HepG2 (cell line): ENCODE data around the gene UBE2R2. TPM values are rescaled to one million over a fixed set of nuclear protein-coding genes. Genes with fewer than 3 reads are reported as not detected.

Experiments
- ATAC-seq: fragments of 200-7000 bp; cut with Tn5 transposase; 3 replicates; pipeline ENCODE4 v1.9.1; 2020; ENCODE audit warnings: mild to moderate bottlenecking, moderate library complexity
- BruUV-seq: library from RNA; stranded (reverse); fragments of 400-500 nt; replicated peaks from 2 replicates; lab custom pipeline; 2021; lab: Mats Ljungman, UMichigan
- CTCF ChIA-PET: fragments of 300-600 bp; formaldehyde crosslinking; extraction: SDS; loops from one replicate; lab custom pipeline; 2021; ENCODE audit warnings: low total read pairs, inconsistent platforms, low intra/inter-chr PET ratio; lab: Yijun Ruan, JAX
- POLR2A ChIA-PET: fragments of 350-600 bp; sonication (Branson Sonifier 250); formaldehyde crosslinking; loops from one replicate; lab custom pipeline; 2020; ENCODE audit warnings: antibody characterized with exemption, inconsistent platforms; lab: Yijun Ruan, JAX
- DNase-seq: peaks from one replicate; pipeline ENCODE4 v3.0.0-alpha.2; 2015; ENCODE audit warnings: low spot score
- FAIRE-seq: peaks from 3 replicates; lab custom pipeline; 2011; peaks lifted over from hg19 to GRCh38; lab: Jason Lieb, UNC
- H2AFZ ChIP-seq: one replicate; pipeline ENCODE4 v1.6.1; 2011; ENCODE audit warnings: low read length, inconsistent platforms
- H3K27ac ChIP-seq: fragments of 300-600 bp; 3 replicates; pipeline ENCODE4 v1.8.0; 2011; ENCODE audit warnings: mixed run types, mild to moderate bottlenecking, mixed read lengths, low read length, inconsistent platforms; ENCODE audit not compliant: insufficient read depth; ENCODE audit errors: extremely low read length
- H3K27me3 ChIP-seq, 2 experiments: fragments of 200-600 bp in 1 of 2; 2 replicates in 1 of 2; 3 replicates in 1 of 2; pipeline versions ENCODE4 v1.6.0 to v1.8.0; 2011; ENCODE audit warnings: low read length in 2 of 2, mild to moderate bottlenecking in 2 of 2, moderate library complexity in 2 of 2, inconsistent platforms in 1 of 2; ENCODE audit not compliant: insufficient read depth in 2 of 2, control insufficient read depth in 1 of 2
- H3K36me3 ChIP-seq, 2 experiments: fragments of 200-600 bp in 1 of 2; replicated peaks in 1 of 2; 2 replicates in 1 of 2; 3 replicates in 1 of 2; pipeline versions ENCODE4 v1.5.1 to v1.8.0; 2011; ENCODE audit warnings: low read length in 2 of 2, inconsistent platforms in 1 of 2; ENCODE audit not compliant: insufficient read depth in 2 of 2, control insufficient read depth in 1 of 2
- H3K4me1 ChIP-seq: 2 replicates; pipeline ENCODE4 v1.5.1; 2012; ENCODE audit warnings: low read length, inconsistent platforms; ENCODE audit not compliant: insufficient read depth
- H3K4me2 ChIP-seq: 2 replicates; pipeline ENCODE4 v1.6.0; 2011; ENCODE audit warnings: low read depth, low read length, inconsistent platforms
- H3K4me3 ChIP-seq, 3 experiments: fragments of 200-600 bp in 1 of 3; sonication (generic), shearing (Covaris generic) in 1 of 3; replicated peaks in 1 of 3; 2 replicates each; pipeline ENCODE4 v1.5.1; 2011 to 2016; ENCODE audit warnings: low read length in 3 of 3, inconsistent platforms in 2 of 3, low read depth in 2 of 3, mild to moderate bottlenecking in 2 of 3, control low read depth in 1 of 3, mixed read lengths in 1 of 3; ENCODE audit not compliant: insufficient read depth in 1 of 3
- H3K79me2 ChIP-seq: one replicate; pipeline ENCODE4 v1.6.1; 2011; ENCODE audit warnings: low read length, inconsistent platforms; ENCODE audit not compliant: insufficient read depth
- H3K9ac ChIP-seq: 2 replicates; pipeline ENCODE4 v1.6.0; 2011; ENCODE audit warnings: mild to moderate bottlenecking, low read depth, low read length, inconsistent platforms; ENCODE audit not compliant: insufficient read depth
- H3K9me3 ChIP-seq: 2 replicates; pipeline ENCODE4 v1.5.1; 2012; ENCODE audit warnings: mild to moderate bottlenecking, low read length
- H4K20me1 ChIP-seq: 2 replicates; pipeline ENCODE4 v1.6.0; 2011; ENCODE audit warnings: inconsistent platforms, mild to moderate bottlenecking, low read length, moderate library complexity; ENCODE audit not compliant: insufficient read depth
- FOXK2 ChIP-seq: fragments of 450-650 bp; IDR thresholded peaks from 2 replicates; pipeline ENCODE4 v1.6.1; 2016
- HNF4A ChIP-seq: sonication (generic); formaldehyde crosslinking; IDR thresholded peaks from 2 replicates; pipeline ENCODE4 v1.4.0; 2020; ENCODE audit warnings: missing genetic modification reagents
- RFX1 ChIP-seq: fragments of 450-650 bp; IDR thresholded peaks from 2 replicates; pipeline ENCODE4 v1.6.1; 2017
- SAFB2 ChIP-seq: sonication (generic); formaldehyde crosslinking; IDR thresholded peaks from 2 replicates; pipeline ENCODE4 v1.5.1; 2020; ENCODE audit warnings: missing genetic modification reagents, low read depth, mild to moderate bottlenecking, borderline replicate concordance
- ZEB1 ChIP-seq: IDR thresholded peaks from 2 replicates; pipeline ENCODE4 v1.6.1; 2012; ENCODE audit warnings: mild to moderate bottlenecking, low read depth, inconsistent platforms; ENCODE audit not compliant: insufficient replicate concordance
- ZFP1 ChIP-seq: IDR thresholded peaks from 2 replicates; pipeline ENCODE4 v1.6.1; 2016
- ZNF180 ChIP-seq: sonication (generic); formaldehyde crosslinking; IDR thresholded peaks from 2 replicates; pipeline ENCODE4 v1.4.0; 2020; ENCODE audit warnings: low read depth, missing genetic modification reagents, borderline replicate concordance
- WGBS: methylation state at CpG from one replicate; pipeline ENCODE4 v1.1.6; 2017; ENCODE audit warnings: low lambda C conversion rate; 5-methylcytosine and 5-hydroxymethylcytosine counted together
- in situ Hi-C: cut with HindIII; loops from 2 replicates; pipeline ENCODE4 v1.10.0; 2017; ENCODE audit warnings: low pct_unique_long_range_greater_than_20kb; ENCODE audit not compliant: extremely low pct_ligation_motif_present
- intact Hi-C: fragments of 100-400 bp; cut with micrococcal nuclease; formaldehyde crosslinking; loops from one replicate; pipeline ENCODE4 v1.10.0; 2022; ENCODE audit not compliant: unreplicated experiment
- polyA plus RNA-seq, 8 experiments: library from polyadenylated mRNA; depleted of rRNA in 3 of 8; stranded (reverse) in 7 of 8; unstranded in 1 of 8; fragments of >200 nt; fragmentation: Illumina TruSeq in 4 of 8; extraction: Trizol in 4 of 8; gene quantifications; 2 replicates each; pipeline versions ENCODE4 v1.2.1 to v1.2.3, GENCODE V29; 2011 to 2016; ENCODE audit warnings: low read depth in 4 of 8, missing spikeins in 1 of 8, mixed read lengths in 1 of 8; ENCODE audit not compliant: insufficient read depth in 1 of 8
- total RNA-seq, 5 experiments: library from RNA; depleted of rRNA; stranded (reverse); fragments of >200 nt; fragmentation: Illumina TruSeq; extraction: Trizol; gene quantifications; 2 replicates each; pipeline ENCODE4 v1.2.3, GENCODE V29; 2016; ENCODE audit warnings: low read depth in 1 of 5
- TF ChIP-seq, protein P1 (sequence below): sonication (generic); formaldehyde crosslinking; IDR thresholded peaks from 2 replicates; pipeline ENCODE4 v1.4.0; 2020; ENCODE audit warnings: missing genetic modification reagents
- TF ChIP-seq, protein P2 (sequence below), 2 experiments: sonication (generic) in 1 of 2; formaldehyde crosslinking in 1 of 2; IDR thresholded peaks; 2 replicates each; pipeline versions ENCODE4 v1.4.0 to v1.6.1; 2018 to 2020; ENCODE audit warnings: missing genetic modification reagents in 2 of 2, borderline replicate concordance in 1 of 2, low read depth in 1 of 2, mild to moderate bottlenecking in 1 of 2, missing biosample characterization in 1 of 2
- TF ChIP-seq, protein P3 (sequence below): sonication (generic); formaldehyde crosslinking; IDR thresholded peaks from 2 replicates; pipeline ENCODE4 v1.9.0; 2022; ENCODE audit warnings: missing genetic modification reagents, mild to moderate bottlenecking, borderline replicate concordance
- TF ChIP-seq, protein P4 (sequence below): sonication (generic); formaldehyde crosslinking; conservative IDR thresholded peaks from 2 replicates; pipeline ENCODE4 v1.8.0; 2022; ENCODE audit warnings: mild to moderate bottlenecking, moderate library complexity, missing genetic modification reagents
- TF ChIP-seq, protein P5 (sequence below): sonication (generic); formaldehyde crosslinking; IDR thresholded peaks from 2 replicates; pipeline ENCODE4 v1.9.0; 2021; ENCODE audit warnings: missing genetic modification reagents, mild to moderate bottlenecking, borderline replicate concordance
- TF ChIP-seq, protein P6 (sequence below): sonication (generic); formaldehyde crosslinking; IDR thresholded peaks from 2 replicates; pipeline ENCODE4 v1.8.0; 2022; ENCODE audit warnings: mild to moderate bottlenecking, missing genetic modification reagents, moderate library complexity

UBE2R2 gene
- total and polyA plus RNA-seq, 2 of the 13 experiments (the other 11 are each of a cell fraction or from before 2014, with no cell fraction given) = 14.8 to 20.9 TPM

DNA sequence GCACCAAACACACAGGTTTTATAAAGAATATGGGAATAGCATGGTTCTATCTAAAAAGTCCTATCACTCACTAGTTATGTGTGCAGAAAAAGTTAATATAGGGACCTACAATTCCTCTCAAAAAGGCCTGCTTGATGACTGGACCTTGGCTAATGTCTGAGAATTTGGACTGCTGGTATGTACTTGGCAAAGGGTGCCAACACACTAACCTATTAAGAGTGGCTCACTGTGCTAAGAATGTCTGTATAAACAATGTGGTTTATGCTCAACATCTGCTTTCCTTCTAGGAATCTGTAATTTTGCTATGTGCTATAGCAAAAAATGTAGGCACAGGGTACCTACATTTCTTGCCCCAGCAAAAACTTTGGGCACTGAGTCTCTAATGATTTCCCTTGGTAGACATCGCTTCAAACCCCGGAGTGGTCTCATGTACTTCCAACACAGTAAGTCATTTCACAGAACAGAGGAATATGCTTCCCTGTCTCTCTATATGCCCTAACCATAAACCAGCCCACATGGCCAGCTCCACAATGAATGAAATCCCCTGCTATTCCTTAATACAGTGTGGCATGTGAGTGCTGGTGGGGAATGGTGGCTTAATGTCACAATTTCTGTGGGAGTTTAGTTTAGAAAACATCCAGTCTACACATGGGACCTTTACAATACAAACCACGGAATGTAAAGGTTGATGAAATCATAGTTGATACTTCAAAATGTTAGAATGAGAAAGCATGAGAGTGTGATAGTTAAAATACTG, 130.0 kb downstream of the UBE2R2 start:
- CTCF ChIA-PET = no interaction called here
- WGBS = 97% methylated on average over 3 of the region's 3 CpGs
- H3K36me3 ChIP-seq = peaks cover 18 to 55% of the 10 kb centered on the region in 2 experiments
- DNase-seq (no peak), FAIRE-seq (no peak), ATAC-seq (no peak)
- intact Hi-C loops (loop anchor here (10.0 kb wide), 1 partner anchor 68 kb away; no protein-coding TSS in a partner anchor), in situ Hi-C loops (no loop called here)
- no peaks in the 10 kb centered on the region for H4K20me1 ChIP-seq
- TF ChIP-seq, protein P1, sequence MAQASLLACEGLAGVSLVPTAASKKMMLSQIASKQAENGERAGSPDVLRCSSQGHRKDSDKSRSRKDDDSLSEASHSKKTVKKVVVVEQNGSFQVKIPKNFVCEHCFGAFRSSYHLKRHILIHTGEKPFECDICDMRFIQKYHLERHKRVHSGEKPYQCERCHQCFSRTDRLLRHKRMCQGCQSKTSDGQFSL (CRISPR knock-in tag) = no peak
- TF ChIP-seq, protein P2, sequence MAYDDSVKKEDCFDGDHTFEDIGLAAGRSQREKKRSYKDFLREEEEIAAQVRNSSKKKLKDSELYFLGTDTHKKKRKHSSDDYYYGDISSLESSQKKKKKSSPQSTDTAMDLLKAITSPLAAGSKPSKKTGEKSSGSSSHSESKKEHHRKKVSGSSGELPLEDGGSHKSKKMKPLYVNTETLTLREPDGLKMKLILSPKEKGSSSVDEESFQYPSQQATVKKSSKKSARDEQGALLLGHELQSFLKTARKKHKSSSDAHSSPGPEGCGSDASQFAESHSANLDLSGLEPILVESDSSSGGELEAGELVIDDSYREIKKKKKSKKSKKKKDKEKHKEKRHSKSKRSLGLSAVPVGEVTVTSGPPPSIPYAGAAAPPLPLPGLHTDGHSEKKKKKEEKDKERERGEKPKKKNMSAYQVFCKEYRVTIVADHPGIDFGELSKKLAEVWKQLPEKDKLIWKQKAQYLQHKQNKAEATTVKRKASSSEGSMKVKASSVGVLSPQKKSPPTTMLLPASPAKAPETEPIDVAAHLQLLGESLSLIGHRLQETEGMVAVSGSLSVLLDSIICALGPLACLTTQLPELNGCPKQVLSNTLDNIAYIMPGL (CRISPR knock-in tag; IDR thresholded peaks at IDR 0.05; ENCODE audit: borderline replicate concordance in 1 of 2, low read depth in 1 of 2) = no peak
- TF ChIP-seq ZFP1 = no peak
- TF ChIP-seq SAFB2 (CRISPR knock-in tag) = no peak
- TF ChIP-seq, protein P3, sequence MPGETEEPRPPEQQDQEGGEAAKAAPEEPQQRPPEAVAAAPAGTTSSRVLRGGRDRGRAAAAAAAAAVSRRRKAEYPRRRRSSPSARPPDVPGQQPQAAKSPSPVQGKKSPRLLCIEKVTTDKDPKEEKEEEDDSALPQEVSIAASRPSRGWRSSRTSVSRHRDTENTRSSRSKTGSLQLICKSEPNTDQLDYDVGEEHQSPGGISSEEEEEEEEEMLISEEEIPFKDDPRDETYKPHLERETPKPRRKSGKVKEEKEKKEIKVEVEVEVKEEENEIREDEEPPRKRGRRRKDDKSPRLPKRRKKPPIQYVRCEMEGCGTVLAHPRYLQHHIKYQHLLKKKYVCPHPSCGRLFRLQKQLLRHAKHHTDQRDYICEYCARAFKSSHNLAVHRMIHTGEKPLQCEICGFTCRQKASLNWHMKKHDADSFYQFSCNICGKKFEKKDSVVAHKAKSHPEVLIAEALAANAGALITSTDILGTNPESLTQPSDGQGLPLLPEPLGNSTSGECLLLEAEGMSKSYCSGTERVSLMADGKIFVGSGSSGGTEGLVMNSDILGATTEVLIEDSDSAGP = no peak
- no peak for TF ChIP-seq RFX1
- TF ChIP-seq HNF4A (CRISPR knock-in tag) = no peak
- no peak for TF ChIP-seq ZNF180
- TF ChIP-seq FOXK2 = no peak
- TF ChIP-seq ZEB1 = no peak
- TF ChIP-seq, protein P4, sequence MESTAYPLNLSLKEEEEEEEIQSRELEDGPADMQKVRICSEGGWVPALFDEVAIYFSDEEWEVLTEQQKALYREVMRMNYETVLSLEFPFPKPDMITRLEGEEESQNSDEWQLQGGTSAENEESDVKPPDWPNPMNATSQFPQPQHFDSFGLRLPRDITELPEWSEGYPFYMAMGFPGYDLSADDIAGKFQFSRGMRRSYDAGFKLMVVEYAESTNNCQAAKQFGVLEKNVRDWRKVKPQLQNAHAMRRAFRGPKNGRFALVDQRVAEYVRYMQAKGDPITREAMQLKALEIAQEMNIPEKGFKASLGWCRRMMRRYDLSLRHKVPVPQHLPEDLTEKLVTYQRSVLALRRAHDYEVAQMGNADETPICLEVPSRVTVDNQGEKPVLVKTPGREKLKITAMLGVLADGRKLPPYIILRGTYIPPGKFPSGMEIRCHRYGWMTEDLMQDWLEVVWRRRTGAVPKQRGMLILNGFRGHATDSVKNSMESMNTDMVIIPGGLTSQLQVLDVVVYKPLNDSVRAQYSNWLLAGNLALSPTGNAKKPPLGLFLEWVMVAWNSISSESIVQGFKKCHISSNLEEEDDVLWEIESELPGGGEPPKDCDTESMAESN (CRISPR knock-in tag) = no peak
- TF ChIP-seq, protein P5, sequence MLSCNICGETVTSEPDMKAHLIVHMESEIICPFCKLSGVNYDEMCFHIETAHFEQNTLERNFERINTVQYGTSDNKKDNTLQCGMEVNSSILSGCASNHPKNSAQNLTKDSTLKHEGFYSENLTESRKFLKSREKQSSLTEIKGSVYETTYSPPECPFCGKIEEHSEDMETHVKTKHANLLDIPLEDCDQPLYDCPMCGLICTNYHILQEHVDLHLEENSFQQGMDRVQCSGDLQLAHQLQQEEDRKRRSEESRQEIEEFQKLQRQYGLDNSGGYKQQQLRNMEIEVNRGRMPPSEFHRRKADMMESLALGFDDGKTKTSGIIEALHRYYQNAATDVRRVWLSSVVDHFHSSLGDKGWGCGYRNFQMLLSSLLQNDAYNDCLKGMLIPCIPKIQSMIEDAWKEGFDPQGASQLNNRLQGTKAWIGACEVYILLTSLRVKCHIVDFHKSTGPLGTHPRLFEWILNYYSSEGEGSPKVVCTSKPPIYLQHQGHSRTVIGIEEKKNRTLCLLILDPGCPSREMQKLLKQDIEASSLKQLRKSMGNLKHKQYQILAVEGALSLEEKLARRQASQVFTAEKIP (CRISPR knock-in tag) = no peak
- TF ChIP-seq, protein P6, sequence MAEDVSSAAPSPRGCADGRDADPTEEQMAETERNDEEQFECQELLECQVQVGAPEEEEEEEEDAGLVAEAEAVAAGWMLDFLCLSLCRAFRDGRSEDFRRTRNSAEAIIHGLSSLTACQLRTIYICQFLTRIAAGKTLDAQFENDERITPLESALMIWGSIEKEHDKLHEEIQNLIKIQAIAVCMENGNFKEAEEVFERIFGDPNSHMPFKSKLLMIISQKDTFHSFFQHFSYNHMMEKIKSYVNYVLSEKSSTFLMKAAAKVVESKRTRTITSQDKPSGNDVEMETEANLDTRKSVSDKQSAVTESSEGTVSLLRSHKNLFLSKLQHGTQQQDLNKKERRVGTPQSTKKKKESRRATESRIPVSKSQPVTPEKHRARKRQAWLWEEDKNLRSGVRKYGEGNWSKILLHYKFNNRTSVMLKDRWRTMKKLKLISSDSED (CRISPR knock-in tag) = no peak
- no peaks in the 10 kb centered on the region for H3K9me3 ChIP-seq
- H2AFZ ChIP-seq = no peak overlapping the region
- no peak overlapping the region for H3K4me2 ChIP-seq
- H3K9ac ChIP-seq = no peak overlapping the region
- POLR2A ChIA-PET = no interaction called here
- no peaks in the 10 kb centered on the region for H3K27me3 ChIP-seq
- peaks cover 20% of the 10 kb centered on the region for H3K4me1 ChIP-seq
- H3K79me2 ChIP-seq = no peaks in the 10 kb centered on the region
- no peak overlapping the region for H3K27ac ChIP-seq
- no TSS peak for BruUV-seq
- no peak overlapping the region for H3K4me3 ChIP-seq
